ENCODE measurements around the gene WFS1.

Gene WFS1

DNA sequence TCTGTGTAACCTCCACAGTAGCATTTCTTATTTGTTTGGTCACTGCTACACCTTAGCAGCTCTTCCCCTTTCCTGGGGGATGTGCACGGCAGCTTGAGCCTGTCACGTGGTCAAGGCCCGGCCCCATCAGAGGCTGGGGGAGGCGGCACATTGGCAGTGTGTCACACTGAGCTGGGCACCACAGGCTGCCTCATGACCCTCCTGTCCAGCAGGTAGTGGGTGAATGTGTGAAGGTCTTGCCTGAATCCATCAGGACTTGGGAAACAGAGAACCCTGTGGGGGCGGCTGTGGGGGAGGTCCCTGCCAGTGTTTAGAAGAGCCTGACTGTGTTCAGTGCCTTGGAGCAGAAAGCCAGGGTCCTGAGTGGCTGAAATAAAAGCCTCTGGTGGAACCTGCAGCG lies 33.2 kb downstream of the WFS1 start:
- no peak for DNase-seq

DNA sequence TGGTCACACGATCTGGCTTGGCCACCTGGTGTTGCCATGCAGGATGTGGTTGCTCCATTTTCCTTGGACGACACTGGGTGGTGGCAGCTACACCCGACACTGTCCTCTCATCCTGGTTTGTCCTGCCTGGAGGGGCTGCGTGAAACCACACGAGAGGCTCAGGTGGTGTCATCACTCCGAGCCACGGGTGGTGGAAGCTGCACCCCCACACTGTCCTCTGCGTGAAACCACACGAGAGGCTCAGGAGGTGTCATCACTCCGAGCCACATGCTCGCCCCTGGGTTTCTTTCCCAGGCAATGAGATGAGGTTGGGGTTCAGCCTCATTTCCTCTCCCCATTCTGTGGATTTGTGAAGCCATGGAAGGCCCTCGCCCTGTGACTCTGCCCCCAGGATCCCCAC lies 34.3 kb downstream of the WFS1 start:
- DNase-seq: no peak

DNA sequence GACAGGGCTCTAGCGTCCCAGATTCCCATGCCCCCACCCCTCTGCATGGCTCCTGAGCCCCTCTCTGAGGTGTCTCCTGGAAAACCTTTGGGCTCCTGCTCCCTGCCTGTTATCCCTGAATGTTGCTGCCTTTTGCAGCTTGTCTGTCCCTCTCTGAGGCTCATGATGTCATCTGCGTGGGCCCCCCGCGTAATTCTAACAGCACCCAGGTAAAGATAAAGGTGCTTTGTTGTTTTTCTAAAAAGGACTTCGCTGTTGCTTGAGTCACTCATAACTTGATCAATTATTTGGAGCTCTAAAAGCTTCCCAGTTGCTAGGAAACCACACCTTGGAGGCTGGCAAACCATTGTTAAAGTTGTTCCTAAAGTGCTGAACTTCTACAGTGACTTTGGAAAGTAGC lies 36.6 kb downstream of the WFS1 start:
- no peak for DNase-seq

DNA sequence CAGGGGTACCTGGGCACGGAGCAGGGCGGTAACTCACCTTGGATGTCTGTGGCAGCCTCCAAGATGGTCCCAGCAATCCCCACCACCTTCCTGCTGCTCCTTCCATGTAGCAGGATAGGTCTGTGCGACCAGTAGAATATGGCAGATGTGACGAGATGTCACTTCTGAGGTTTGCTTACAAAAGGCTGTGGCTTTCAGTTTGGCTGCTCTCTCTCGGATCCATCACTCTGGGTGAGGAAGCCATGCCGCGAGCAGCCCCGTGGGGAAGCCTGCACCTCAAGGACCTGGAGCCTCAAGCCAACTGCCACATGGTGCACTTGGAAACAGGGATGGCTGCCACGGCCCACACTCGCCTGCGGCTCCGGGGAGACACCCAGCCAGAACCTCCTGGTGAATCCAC lies 37.6 kb downstream of the WFS1 start:
- DNase-seq: no peak

DNA sequence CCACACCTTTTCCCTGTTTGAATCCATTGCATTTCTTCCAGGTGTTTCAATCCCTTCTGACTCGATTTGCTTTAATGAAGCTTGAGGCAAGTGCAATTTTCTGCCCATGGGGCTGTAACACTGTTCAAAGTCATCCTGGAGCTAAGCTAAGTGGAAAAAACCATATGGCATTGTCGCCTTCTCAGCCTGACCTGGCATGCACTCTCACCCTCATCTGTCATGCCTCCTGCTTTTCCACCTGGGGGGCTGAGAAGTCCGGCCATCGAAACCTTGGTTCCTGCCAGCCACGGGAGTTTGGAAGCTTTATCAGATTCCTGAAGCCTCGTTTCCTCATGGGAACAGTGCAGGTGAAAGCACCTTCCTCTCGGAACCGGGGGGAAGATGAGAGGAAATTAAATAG lies 38.2 kb downstream of the WFS1 start:
- DNase-seq: peak; percentile 1

DNA sequence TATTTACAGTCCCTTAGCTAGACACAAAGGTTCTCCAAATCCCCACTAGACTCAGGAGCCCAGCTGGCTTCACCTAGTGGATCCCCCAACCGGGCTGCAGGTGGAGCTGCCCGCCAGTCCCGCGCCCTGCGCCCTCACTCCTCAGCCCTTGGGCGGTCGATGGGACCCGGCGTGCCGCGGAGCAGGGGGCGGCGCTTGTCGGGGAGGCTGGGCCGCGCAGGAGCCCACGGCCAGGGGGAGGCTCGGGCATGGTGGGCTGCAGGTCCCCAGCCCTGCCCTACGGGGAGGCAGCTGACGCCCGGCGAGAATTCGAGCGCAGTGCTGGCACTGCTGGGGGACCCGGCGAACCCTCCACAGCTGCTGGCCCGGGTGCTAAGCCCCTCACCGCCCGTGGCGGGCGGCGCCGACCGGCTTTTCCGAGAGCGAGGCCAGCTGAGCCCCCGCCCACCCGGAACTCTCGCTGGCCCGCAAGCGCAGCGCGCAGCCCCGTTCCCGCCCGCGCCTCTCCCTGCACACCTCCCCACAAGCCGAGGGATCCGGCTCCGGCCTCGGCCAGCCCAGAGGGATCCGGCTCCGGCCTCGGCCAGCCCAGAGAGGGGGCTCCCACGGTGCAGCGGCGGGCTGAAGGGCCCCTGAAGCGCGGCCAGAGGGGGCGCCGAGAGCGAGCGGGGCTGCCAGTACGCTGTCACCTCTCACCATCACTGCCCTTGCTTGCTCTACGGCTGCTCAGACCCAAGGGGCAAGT lies 39.4 kb downstream of the WFS1 start:
- DNase-seq: peak; percentile 57

DNA sequence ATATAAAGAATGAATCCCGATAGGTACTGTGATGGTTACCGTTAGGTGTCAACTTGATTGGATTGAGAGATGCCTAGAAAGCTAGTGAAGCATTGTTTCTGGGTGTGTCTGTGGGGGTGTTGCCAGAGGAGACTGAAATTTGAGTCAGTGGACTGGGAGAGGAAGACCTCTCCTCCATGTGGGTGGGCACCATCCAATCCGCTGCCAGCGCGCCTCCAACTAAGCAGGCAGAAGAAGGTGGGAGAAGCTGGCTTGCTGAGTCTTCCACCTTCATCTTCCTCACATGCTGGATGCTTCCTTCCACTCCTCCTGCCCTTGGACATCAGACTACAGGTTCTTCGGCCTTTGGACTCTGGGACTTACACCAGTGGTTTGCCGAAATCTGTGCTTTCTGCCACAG lies 40.1 kb downstream of the WFS1 start:
- DNase-seq: no peak

DNA sequence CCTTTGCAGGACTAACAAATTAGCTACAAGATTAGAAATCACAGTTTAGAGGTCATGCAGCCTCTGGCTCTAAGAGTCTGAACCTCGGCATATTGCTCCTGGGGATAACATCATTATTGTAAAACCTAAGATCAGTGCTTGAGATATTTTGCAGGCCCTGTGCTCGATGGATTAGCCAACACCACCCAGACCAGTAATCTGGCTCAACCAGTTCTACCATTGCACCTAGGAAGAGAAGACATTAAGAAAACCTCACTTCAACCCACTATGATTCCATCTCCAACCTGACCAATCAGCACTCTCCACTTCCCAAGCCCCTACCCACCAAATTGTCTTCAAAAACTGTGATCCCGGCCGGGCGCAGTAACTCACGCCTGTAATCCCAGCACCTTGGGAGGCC lies 43.6 kb downstream of the WFS1 start:
- DNase-seq: no peak

DNA sequence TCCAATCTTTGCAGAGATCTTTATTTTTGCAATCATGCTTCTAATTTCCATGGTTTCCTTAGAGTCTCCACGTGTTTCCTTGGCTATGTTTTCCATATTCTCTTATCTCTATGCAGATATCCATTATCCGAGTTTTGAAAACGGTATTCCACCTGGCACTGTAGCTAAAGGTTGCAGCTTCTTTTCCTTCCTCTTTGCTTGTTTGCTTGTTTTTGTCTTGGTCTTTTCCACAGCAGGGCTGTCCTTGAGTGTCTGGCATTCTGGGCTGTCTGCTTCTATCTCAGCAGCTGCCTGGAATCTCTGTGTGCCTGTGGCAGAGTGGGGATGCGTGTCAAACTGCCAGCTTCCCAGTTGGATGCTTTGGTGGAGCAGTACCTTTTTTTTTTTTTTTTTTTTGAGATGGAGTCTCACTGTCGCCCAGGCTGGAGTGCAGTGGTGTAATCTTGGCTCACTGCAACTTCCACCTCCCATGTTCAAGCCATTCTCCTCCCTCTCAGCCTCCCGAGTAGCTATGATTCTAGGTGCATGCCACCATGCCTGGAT lies 46.9 kb downstream of the WFS1 start:
- DNase-seq: no peak

DNA sequence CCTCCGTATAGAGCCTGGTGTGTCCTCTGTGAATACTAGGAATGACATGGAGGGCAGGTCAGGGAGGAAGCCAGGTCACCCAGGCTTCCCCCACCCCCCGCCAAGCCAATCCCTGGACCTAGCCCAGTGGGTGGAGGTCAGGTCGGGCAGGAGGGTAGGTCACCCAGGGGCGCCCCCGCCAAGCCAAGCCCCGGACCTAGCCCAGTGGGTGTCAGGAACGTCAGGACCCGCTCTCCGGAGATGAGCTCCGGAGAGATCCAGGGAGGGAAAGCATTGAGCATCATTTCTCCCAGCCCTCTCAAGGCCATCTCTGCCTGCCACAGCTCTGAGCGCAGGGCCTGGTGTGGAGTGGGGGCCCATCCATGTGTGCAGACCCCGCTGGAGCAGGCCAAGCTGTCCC lies 48.6 kb downstream of the WFS1 start:
- DNase-seq: no peak

DNA sequence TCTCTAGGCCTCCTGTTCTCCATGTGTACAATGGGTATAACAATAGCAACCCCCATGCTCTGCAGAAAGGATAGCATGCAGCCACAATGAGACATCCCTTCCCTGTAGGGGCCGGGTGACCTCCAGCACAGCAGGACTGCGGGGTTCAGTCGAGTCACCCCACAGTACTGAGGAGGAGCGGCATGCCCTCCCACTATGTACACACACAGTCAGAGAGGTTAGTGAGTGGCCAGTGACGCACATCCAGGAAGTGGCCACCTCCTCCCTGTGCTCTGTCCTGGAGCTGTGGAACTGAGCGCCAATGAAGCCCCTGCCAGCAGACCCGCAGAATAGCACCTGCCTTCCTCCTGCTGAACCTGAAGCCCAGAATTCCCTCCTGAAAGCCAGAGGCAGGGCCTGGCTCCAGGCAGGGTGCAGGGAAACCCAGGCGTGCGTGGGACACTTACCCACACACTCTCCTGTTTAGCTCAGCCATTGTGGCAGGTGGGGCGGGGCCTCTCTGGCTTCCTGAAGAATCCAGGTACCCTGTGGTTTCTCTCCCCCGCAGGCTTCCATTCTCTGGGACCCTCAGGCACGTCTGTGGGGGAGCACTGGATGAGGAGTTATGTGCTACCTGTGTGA lies 50.0 kb downstream of the WFS1 start:
- no peak for DNase-seq

DNA sequence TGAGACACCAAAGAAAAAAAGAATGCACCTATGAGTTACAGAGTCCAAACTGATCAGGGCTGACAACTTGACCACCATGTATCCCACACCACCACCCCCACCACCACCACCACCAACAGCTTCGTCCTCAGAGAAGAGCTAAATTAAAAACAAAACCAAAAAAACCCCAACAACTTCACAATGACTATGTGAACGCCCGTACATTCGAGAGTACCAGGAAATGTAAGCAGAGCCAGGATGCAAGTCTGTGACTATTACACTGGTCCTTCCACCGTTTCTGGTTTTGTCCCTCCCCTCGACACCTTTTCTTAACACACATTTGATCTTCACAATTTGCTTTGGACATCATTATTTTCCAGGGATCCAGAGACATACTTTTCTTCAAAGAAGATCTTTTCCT lies 51.0 kb downstream of the WFS1 start:
- DNase-seq: no peak

DNA sequence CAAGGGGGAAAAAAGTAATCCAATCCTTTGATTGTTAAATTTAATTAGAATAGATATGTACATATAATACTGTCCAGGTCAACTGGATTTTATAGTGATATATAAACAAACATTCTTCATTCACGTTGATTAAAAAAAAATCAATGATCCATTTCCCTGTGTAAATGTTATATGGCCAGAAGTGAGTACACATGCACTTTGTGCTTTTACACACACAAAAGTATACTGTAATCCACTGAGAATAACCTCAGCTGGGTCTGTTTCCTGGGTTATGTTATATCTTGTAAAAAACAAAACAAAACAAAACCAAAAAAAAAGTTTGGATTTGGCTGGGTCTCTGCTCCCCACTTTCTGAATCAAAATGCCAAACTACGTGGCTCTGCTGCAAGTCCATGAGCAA lies 51.7 kb downstream of the WFS1 start:
- DNase-seq: no peak

DNA sequence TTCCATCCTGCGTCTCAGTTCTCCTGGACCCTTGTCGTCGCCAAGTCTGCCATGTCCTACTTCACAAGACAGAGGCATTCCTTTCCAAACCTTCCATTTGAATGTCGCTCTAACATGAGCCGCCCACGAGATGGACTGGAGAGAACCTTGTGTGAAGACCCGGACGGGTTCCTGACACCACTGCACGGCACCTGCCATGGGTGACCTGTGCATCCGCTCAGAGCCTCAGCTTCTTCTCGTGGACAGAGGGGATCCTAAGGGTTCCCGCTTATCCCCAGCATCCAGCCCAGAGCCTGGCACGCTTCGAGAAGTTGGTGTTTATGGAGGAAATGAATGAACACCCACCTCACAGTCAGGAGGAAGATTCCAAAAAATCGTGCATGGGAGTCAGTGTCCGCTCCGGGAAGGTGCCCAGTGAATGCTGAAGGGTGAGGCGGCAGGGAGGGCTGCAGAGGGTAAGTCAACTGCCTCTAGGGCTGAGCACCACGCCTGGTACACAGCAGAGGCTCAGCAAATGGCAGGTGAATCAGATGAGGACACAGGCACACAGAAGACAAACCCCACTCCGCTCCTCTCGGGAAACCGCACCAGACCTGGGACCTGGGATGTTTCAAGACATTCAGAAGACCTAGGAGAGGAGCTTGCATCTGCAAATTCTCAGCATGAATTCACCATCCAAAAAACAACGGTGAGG lies 52.6 kb downstream of the WFS1 start:
- no peak for DNase-seq

DNA sequence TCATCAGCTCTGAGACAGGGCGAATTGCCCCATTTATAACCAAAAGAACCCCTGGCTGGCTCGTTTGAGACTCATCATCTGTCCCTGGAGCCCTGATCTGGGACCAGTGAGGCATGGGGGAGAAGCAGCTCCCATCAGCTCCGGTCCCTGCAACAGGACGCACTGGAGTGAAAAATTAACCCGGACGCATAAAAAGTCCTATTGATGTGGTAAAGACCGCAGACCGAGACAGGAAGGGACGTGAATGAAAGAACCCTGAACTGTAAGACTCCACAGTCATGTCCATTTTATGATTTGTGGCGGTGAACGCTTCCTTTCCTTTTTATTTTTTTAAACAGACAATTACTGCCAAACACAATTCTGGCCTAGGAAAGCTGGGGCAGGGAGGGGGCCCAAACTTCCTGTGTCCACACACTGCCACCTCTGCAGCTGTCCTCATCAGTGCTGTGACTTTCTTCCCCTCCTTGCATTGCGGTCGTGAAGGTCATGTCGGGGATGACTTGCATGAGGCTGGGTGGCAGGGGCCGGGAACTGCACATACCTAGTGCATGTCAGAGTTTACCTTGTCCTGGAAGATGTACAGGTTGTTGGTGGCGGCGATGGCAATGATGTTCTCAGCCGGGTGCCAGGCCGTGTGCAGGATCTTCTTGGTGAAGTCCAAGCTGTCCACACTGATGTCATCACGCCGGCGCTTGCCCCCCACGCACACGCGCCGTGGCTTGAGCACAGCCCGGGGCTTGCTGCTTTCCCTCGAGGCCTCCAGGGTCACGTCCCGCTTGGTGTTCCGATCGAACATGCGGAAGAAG lies 53.3 kb downstream of the WFS1 start:
- no peak for DNase-seq

DNA sequence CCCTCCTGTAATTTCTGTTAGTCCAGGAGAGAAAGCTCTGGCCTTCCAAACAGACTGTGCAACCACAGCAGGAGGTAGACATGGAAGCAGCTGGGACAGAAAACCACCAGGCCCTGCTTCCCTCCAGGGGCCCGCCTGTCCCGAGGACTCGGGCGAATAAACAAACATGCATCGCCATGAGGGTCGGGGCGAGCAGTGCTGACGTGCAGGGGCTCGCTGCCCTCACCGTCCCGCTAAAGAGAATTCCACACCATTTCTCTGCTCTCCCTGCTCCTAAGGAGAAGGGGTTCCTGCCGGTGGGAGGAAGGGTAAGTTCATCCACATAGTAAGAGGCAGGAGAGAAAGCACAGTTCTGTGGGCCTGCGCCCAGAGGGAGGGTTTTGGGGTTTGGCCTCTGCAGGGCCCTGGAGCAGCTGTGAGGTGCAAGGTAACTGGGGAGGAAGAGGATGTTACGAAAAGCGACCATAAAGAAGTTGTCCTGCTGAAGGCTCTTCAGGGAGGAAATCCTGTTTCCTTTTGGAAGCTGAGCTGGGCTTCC lies 54.9 kb downstream of the WFS1 start:
- DNase-seq: no peak

DNA sequence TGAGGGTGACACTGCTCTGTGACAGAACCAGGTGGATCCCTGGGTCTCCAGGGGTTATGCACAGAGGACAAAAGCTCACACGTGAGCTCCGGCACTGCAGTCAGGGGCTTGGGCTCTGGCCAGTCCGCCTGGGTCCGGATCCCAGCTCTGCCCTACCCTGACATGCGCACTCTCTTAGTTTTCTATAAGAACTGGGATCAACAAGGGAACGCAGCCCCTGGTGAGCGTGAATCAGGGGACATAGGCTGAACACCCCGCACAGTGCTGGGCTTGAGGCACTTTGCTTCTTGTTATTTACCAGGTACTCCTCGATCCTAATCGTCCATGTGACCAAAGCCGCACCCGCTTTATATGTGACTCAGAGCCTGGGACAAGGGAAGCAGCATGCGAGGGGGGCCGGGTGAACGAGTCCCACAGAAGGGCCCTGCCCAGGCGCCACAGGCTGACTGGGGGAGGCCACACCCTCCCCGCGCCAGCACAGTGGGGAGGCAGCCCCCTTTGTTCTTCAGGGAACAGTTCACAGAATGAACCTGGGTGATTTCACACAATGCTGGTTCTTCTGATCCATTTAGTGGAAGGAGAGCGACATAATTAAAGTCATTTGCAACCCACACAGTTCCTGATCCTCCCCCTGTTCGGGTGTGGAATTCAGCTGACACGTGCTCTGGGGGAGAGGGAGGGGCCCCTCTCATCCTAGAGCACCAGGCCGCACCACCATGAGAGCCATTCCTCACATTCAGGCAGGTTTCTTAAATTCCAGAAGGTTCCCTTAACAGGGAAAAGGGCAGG lies 55.5 kb downstream of the WFS1 start:
- no peak for DNase-seq

DNA sequence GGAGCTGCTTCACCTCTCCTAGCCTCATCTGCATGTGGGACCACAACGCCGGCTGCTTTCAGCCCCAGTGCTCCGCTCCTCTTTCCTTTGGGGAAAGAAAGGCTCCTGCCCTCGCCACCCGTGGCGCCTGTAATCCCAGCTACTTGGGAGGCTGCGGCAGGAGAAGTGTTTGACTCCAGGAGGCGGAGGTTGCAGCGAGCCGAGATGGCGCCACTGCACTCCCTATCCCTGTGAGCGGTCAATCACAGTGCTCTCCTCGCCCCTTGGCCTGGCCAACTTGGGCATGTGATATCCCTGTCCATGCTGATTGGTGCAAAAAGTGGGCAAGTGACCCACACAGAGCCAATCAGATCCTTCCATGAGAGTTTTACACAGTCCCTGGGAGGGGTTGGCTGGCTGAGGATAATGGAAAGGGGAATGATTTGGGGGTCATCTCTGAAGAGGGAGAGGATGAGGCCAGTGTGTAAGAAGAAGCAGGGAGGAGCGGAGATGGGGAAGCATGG lies 56.2 kb downstream of the WFS1 start:
- DNase-seq: no peak

DNA sequence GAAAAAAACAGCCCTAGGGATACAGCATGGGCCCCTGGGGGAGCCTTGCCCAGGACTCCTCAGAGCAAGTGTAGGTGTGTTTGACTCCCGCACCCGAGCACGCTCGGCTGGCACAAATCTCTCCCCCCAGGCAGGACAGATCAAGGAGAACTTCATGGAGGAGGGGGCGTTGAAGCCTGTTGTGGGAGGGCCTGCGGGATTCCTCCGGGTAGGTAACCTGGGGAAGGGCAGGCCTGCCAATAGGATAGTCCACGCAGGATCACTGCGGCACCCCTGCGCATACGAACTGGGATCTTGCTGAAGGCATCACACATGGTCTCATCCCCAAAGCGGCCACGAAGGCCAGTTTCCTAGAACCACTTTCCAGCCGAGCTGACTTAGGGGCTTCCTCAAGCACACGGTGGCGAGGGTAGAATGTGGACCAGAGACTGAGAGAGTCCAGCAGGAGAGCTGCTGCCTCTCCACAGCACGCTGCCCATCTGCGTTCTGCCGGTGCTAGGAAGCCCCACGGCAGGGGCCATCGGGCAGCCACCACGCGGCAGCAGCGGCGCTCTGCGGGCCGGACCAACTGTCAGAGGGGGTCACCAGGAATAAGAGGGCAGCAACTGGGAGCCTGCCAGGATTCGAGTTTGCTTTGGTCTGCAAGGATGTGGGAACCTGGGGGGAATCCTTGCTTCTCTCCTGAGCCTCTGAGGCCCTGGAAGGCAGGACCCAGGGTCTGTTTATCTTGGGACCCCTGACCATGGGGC lies 56.8 kb downstream of the WFS1 start:
- no peak for DNase-seq

DNA sequence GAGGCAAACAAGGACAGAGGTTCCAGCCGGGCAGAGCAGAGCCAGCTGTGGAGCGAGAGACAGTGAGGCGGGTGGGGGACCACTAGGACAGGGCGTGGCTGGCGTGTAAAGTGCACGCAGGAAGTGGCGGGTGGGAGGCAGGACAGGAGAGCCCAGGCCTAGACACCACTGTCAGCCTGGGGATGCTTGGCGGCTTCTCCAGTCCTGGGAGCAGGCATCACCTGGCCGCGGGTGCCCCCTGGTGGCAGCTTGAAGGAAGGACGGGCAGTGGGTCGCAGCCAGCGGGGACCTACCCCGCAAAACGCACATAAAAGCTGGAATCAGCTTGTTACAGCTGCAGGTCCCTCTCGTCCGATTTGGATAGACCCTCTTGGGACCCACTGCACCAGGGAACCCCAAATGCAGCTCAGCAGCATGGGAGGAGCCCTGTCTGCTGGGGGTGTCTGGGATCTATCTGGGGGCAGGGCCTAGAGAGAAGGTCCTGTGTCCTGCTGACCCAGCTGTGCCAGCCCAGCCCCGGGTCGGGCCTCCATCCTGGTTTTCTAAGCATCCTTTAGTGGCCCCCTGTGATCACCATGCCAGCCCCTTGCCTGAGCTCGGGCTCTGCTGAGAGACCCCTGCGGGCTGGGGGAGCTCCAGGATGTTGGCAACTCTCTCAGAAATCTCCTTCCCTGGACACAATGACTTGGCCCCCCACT lies 57.7 kb downstream of the WFS1 start:
- DNase-seq: peak; percentile 19

DNA sequence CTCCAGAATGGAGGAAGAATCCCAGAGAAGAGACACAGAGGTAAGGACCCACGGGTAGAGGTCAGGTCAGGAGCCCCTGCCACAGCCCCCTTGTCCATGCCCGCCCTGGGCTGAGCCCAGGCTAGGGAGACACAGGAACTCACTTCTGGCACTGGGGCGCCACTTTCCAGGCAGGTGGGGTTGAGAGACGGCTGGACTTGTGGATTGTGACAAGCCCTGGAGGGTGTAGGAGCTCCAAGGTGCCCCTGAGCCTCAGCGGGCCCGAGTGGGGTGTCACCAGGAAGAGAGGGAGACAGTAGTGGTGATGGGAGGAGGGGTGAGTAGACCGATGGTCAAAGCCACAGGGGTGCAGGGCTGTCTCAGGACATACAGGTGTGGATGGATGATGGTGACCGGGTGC lies 58.9 kb downstream of the WFS1 start:
- no peak for DNase-seq

Measured in DMS79 treated with DMSO at 0.1 percent for 48 hours (cell line).